IMR-90 (cell line): Measurements from ENCODE around the gene EFCAB5. TPM values are rescaled to one million over a fixed set of nuclear protein-coding genes. Genes with fewer than 3 reads are reported as not detected.

Experiments used
- microRNA-seq, 2 experiments: library from miRNA; stranded (forward) in 1 of 2; unstranded in 1 of 2; fragments of 10-50 nt in 1 of 2; fragments of <30 nt in 1 of 2; gene quantifications in 1 of 2; microRNA quantifications in 1 of 2; one replicate each; pipeline versions ENCODE3 to v1.1.0; 2013 to 2020; ENCODE audit not compliant: insufficient read depth in 1 of 2, insufficient read length in 1 of 2, unreplicated experiment in 1 of 2
- polyA plus RNA-seq, 3 experiments: library from polyadenylated mRNA; depleted of rRNA; stranded (reverse); fragments of >200 nt; gene quantifications; 2 replicates each; pipeline ENCODE4 v1.2.3, GENCODE V29; 2012; ENCODE audit warnings: low replicate concordance in 1 of 3
- small RNA-seq, 5 experiments: library from RNA; depleted of rRNA; stranded (forward); fragments of <200 nt; gene quantifications; one replicate each; pipeline ENCODE3, GENCODE V24; 2012
- total RNA-seq: library from RNA; depleted of rRNA; stranded (reverse); fragments of >200 nt; gene quantifications from 2 replicates; pipeline ENCODE4 v1.2.3, GENCODE V29; 2012; rRNA removed

The EFCAB5 gene
- total and polyA plus RNA-seq, 2 of the 4 experiments (the other 2 are of a cell fraction), result 0.14 TPM; not detected in 1

Small RNA genes within 50 kb of the gene (microRNA-seq; reads per million reads assigned to microRNA genes)
- gene AC104984.5 (ENCODE audit: insufficient read depth, insufficient read length), result not detected
- not detected for gene MIR423 (ENCODE audit: unreplicated experiment)
- gene RNY4P13 (ENCODE audit: insufficient read depth, insufficient read length), result not detected

Small RNA genes within 50 kb of the gene (small RNA-seq; reads per million reads assigned to genes)
- gene AC104984.5, result 0 reads per million in 5 experiments
- 0 reads per million in 5 experiments for gene RNY4P13

Other genes with a start within 250 kb of the EFCAB5 start
- 9.3 and 10.3 TPM in 2 replicates for gene SSH2, start 11.4 kb upstream of the EFCAB5 start, total RNA-seq
- 9.3 and 9.9 TPM in 2 replicates for gene SSH2, start 11.4 kb upstream of the EFCAB5 start, polyA plus RNA-seq (2012; rRNA removed)
- gene NSRP1, start 175.2 kb downstream of the EFCAB5 start, total RNA-seq, result 3.4 and 5.8 TPM in 2 replicates
- gene NSRP1, start 175.2 kb downstream of the EFCAB5 start, polyA plus RNA-seq (2012; rRNA removed), result 14.2 and 14.4 TPM in 2 replicates